GF-D8 (cell line): ENCODE measurements around the gene YIPF7.

Experiments
- DNase-seq: peaks from one replicate; lab custom pipeline; 2025; lab: John Stamatoyannopoulos, UW

YIPF7 gene

DNA sequence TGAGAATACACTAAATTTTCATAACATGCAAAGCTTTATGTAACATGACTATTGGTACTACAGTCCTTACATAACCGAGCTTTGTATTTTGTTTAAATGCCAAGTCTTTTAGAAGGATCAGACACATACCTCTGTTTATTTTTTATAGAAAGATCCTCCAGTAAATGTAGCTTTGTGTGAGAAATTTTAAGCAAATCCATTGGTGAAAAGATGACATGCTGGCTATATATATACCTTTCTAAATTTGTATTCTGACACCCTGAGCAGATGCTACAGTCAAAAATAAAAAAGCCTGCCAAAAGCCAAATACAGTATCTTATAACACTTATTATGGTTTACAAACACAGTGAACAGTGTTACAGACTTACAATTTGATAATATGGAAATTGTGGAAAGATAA is at the start of gene YIPF7:
Gene YIPF7 (minus strand): TSS at position 201 of the 400 bp plus-strand sequence. CDS start 1,525 bp downstream, outside the sequence.
- DNase-seq = no peak

DNA sequence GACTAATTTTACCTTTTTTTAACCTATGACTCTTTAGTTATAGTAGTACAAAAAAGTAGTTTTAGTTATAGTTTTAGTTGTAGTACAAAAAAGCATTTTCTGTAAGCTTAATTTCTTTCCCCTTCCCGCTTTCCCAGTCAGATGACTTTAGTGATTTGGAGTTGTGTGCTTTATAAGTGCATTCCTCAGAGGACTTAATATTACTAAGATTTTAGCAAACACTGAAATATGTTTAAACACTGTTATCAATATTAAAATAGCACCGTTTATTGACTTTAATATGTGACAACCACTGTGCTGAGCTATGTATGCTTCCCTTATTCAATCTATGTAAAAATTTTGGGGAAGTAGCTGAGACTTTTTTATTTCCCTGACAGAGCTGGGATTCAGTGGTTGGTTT is 49.6 kb upstream of the YIPF7 start:
- no peak for DNase-seq

DNA sequence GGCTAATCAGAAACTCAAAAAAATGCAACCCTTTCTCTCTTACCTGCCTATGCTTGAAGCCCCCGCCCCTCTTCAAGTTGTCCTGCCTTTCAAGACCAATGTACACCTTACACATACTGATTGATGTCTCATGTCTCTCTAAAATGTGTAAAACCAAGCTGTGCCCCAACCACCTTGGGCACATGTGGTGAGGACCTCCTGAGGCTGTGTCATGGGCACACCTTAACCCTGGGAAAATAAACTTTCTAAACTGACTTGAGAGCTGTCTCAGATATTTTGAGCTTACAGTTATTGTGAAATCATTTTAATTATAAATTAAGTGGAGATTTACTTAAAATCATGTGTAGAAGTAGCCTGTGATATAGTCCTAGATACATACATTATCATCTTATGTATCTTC is 49.0 kb upstream of the YIPF7 start:
- DNase-seq = no peak

DNA sequence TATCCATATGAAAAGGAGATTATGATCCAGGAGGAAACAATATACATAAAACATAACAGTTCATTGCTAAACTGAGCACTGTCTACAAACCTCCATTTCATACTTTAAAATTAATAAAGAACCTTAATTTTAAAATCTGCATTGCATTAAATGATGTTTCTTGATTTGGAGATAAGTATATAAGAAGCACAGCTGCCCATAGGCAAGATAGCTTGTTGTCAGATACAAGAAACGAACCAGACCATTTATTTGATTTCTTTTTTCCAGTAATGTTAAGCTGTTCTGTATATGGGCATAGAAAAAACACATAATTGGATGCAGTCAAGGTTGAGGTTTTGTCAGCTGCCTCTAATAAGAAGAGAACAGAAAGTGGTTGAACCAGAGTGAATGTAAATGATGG is 33.2 kb upstream of the YIPF7 start:
- DNase-seq = no peak

DNA sequence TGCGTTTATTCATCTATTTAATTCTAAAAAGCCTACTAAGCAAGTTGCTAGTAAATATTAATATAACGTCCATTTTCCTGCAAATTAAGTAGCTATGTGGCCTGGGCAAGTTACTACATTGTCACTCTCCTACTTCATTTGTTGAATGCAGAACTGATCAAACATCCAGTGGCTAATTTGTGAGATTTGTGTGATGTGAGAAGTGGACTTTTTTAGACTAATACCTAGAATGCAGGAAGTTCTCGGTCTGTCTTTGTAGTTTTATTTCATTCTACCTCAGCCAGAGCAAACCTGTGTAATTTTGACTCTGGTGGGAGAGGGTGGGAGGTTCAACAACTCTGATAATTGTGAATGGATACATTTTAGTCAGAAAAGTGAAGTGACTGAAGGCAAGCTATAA is 27.6 kb upstream of the YIPF7 start:
- no peak for DNase-seq

DNA sequence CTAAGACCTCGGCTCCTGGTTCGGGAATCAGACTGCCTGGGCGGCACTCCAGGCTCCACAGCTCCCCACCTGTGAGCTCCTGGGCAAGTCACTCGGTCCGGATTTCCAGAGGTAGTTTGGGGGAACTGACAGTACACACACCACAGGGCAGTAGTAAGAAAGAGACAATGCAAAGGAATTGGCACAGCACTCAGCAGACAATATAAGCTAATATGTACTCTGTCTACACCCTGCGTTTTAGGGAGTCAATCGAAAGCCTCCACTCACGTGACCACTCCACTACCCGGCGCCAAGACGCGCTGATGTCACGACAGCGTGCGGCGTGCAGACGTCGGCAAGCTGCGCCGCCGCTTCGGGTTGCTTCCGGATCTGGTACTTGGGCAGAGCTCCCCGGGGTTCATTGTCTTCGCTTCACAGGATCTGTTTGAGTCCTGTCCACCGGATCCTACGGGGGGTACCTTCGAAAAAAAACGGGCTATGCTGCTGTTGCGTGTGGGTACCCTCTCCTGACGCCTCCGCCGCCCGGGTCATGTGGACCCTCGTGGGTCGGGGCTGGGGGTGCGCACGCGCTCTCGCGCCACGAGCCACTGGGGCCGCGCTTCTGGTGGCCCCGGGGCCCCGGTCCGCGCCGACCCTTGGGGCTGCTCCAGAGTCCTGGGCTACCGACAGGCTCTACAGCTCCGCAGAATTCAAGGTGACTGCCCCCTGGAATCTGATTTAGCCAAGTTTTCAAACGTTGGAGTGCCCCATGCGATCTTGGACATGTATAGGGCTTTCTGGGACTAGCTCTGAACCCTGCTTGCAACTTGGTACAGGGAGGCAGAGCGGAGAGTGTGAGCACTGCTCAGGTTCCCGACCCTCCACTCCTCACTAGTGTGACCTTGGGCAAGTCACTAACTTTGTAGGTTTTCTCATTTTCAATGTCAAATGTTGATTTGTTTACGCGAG is 26.9 kb upstream of the YIPF7 start, which contains the start of gene GUF1:
Gene GUF1 (plus strand): TSS at position 327 of the 948 bp plus-strand sequence. CDS start 203 bp downstream, at position 530.
- DNase-seq = peak; percentile 67

DNA sequence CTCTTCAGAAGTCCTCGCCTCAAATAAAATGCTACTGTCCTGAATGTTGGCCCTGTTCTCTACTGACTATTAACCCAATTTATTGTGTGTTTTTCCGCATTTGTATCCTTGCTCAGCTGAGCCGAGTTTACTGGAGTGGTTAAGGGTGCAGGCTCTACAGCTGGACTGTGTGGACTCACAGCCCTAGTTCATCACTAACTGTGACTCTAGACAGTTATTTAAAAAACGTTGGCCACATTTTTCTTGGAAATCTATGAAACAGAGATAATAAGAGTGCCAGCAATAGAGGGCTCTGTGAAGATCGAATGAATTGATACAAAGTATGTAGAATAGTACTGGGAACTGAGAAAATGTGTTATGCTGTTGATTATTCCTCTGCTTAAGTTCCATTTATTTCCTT is 23.9 kb upstream of the YIPF7 start:
- DNase-seq = no peak

DNA sequence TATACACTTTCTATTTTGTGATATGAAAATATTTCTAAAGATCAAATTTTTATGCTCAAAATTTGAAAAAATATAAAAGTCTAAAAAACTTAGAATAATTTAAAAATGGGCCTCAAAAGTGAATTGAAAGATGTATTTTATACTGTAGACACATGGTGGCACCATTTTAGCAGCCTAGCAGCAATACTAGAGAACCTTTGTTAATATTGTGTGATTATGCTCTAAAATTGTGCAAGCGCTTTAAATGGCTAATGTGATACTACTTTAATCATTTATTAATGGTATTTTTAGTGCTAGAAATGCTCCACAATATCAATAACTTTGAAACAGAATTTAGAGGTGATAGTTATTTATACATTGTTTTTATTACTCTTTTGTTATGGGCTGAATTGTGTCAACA is 23.0 kb upstream of the YIPF7 start:
- no peak for DNase-seq

DNA sequence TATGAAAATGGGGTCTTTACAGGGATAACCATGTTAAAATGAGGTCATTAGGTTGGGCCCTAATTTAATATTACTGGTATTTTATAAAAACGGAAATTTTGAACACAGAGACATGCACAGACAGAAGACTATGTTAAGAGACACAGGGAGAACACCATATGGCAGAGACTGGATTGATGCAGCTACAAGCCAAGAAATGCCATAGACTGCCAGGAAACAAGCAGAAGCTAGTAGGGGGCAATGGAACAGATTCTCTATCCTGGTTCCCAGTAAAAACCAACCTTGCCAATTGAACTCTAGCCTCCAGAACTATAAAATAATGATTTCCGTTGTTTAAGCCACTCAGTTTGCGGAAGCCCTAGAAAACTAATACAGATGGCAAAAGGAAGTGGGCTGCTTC is 20.2 kb upstream of the YIPF7 start:
- DNase-seq = no peak

DNA sequence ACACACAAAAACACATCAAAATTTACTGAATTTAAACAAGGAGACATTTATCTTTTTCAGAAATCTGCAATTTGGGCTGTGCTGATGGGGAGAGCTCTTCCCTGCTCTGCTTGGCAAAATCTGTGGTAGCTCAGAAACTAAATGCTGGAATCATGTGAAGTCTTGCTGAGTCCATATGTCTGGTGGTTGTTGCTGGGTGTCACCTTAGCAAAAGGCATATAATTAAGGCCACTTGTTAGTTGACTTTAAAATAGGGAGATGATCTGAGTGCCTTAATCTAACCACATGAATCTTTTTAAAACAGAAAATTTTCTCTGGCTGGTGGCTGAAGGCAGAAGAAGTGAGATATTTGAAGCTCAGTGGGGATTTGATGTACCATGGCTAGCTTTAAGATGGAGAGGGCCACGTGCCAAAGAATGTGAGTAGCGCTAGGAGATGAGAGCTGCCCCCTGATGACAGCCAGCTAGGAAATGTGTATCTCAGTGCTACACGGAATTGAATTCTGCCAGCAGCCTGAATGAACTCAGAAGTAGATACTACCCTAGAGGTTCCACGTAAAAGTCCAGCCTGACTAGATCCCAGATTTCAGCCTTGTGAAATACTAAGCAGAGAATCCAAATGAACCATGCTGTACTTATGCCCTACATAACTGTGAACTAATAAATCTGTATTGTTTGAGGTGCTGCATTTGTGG is 19.2 kb upstream of the YIPF7 start:
- DNase-seq = no peak

DNA sequence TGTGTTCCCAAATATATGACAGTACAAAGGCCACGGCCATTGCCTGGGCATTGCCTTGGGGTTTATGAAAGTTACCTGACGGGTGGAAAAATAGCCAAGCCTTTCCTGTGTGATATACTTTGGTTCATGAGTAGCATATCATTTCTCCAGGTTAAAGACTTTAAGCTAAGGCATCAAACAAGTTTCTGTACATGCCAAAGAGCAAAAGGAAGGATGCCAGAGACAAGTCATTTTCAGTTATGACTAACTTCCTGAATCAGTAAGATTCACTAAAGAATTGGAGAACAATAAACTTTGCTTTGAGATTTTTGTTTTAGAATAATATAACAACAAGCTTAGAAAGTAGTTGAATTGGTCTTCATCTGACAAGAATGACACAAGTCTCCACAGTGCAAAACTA is 17.1 kb upstream of the YIPF7 start:
- DNase-seq = no peak

DNA sequence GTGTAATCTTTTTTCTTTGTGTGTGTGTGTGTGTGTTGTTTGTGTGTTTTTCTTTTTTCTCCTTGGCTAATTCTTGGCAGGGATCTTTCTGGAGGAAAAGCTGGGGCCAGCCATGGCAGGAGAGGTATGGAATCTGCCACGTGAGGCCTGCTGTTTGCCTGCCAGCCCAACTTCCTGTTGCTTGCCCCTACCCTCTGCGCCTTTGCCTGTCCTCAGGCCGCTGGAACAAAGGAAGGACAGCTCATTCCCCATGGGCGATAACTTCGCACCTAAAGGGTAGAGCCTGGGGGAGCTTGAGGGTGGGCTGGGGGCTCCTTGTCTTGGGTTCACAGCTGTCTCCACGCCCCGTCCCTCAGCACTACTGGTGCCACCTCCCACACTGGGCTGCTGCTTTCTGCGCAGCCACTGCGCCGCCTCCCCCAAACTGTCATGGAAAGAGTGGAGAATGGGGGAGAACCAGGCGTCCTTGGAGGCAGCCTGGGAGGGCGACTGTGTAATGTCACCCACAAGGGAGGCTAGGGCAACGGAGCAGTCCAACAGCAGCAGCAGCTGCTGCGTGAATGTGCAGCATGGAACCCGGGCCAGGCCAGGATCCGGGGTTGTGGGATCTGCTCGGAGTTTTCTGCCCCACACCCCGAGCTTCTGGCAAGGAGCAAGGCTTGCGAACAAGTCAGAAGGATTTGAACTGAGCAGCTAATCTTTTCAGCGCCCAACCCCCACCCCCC is 12.3 kb upstream of the YIPF7 start:
- no peak for DNase-seq

DNA sequence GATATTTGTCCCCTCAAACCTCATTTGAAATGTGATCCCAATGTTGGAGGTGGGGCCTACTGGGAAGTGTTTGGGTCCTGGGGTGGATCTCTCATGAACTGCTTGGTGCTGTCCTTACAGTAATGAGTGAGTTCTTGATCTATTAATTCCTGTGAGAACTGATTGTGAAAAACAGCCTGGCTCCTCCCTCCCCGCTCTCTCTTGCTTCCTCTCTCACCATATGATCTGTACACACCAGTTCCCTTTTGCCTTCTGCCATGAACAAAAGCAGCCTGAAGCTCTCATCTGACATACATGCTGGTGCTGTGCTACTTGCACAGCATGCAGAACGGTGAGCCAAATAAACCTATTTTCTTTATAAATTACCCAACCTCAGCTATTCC is 11.2 kb upstream of the YIPF7 start:
- DNase-seq = no peak

DNA sequence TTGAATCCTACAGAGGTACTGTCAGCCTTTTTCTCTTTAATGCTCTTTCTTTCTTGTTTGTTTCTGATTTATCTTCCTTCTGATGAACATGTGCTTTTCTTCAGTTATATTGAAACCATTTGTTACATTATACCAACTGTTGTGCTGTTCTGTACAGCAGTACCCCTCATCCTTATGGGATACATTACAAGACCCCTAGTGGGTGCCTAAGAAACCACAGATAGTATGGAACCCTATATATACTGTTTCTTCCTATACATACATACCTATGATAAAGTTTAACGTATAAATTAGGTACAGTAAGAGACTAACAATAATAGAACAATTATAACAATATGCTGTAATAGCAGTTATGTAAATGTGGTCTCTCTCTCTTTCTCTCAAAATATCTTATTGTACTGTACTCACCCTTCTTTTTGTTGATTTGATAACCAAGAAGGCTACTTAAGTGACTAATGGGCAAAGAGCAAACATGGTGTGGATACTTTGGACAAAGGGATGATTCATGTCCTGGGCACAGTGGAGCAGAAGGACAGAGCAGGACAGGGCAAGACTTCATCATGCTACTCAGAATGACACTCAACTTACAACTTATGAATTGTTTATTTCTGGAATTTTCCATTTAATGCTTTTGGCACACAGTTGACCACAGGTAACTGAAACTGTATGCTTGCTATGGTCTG is 10.7 kb upstream of the YIPF7 start:
- no peak for DNase-seq

DNA sequence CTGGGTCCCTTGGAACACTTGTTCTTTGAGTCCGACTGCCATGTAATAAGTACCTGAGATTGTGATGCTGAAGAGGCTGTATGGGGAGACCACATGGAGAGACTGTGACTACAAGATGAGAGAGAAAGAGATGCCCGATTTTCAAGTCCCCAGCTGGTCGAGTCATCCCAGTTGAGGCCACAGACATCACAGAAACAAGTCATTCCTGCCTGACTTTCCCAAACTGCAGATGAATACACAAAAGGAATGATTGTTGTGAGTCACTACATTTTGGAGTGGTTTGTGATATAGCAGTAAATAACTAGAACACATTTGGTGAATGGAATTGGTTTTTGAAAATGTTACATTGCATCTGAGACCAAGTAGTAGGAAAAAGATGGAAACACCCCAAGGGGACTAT is 9.0 kb upstream of the YIPF7 start:
- DNase-seq = no peak

DNA sequence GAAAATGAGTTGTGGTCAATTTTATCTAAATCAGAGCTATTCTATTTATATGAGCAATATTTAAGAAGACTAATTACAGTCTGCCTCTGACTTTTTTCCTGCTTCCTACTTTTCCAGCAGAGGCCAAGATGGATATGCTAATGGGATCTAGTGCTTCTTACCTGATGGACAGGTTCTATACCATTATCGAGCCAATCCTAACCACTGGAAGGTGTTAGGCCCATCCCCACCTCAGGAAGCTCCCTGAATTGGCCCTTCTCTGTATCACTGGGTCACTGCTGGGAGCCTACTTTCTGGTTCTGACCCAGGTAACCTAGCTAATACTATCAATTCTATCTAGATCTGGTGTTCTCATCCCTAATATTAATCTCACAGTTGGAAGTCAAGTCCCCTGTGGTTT is 577 bp upstream of the YIPF7 start:
- DNase-seq = no peak

DNA sequence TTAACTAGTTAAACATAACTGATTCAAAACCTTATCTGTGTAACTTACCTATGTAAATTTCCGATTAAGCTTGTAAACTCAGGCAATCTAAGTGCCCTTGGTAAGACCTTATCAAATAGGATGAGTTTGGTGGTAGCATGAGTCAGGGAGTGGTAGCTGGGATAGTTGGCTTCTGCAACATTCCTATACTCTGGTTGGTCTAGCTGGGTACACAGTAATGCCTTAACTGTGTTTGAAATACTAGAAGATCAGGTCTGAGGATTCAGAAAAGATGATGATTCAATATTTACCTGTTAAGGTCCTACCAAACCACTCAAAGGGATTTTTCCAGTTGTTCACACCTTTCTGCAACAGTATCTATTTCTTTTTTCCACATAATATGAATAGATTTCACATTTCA is 5.3 kb downstream of the YIPF7 start:
- no peak for DNase-seq

DNA sequence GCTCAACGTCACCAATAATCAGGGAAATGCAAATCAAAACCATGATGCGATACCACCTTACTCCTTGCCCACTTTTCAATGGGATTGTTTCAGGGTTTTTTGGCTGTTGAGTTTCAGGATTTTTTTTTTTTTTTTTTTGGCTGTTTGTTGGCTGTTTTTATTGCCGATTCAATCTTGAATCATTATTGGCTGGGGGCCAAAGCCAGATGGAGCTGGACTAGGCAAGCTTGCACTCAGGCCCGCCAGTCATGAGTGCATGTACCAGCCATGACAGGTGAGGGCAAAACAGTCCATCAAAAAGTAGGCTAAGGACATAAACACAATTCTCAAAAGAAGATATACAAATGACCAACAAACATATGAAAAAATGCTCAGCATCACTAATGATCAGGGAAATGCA is 13.3 kb downstream of the YIPF7 start:
- no peak for DNase-seq

DNA sequence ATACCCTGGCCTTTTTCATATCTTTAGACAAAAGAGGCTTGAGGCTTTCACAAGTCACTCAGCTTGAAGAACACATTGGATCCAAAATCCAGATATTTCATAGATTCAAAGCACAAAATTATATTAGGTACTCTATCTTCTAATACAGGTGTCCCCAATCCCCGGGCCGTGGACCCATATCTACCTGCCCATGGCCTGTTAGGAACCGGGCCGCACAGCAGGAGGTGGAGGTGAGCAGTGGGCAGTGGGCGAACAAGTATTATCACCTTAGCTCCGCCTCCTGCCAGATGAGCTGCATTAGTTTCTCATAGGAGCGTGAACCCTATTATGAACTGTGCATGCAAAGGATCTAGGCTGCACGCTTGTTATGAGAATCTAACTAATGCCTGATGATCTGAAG is 18.7 kb downstream of the YIPF7 start:
- no peak for DNase-seq

DNA sequence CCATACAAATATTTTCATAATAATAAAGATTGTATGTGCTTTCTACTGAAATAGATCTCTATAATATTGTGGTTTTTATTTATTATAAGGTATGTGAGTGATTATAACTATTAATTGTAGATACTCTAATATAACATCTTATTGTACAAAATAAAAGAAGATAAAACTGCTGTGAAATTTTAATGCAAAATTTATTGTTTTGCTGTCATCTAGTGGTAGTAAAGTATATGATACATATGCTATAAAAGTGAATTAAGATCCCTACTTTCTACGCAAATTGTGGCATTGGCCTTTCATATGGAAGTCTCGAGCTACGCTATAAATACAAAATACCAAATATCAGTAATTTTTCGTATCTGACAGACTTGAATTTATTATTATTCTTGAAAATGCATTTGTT is 19.3 kb downstream of the YIPF7 start:
- no peak for DNase-seq

DNA sequence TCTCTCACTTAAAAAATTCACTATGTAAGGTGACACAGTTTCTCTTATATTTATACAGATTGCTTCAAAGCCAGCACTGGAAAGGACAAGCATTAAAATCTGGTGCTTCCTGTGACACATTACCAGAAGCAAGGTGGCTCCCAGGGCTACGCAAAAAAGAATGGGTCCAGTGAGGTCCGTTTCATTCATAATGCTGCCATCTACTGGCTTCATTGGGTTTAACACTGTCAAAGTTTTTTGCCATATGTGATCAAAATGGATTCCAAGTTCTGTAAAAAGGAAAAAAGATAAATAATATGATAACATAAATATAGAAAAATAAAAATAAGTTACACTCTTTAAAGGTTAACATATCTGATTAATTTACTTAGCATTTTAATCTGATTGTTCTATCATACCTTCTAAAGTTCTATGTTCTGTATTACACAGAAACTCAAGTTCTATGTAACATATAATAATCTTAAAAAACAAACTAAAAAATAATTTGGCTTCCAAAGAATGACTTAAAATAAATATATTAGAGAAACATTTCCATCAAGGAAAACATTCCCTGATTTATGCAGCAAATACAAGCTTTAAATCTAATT is 22.1 kb downstream of the YIPF7 start:
- no peak for DNase-seq

DNA sequence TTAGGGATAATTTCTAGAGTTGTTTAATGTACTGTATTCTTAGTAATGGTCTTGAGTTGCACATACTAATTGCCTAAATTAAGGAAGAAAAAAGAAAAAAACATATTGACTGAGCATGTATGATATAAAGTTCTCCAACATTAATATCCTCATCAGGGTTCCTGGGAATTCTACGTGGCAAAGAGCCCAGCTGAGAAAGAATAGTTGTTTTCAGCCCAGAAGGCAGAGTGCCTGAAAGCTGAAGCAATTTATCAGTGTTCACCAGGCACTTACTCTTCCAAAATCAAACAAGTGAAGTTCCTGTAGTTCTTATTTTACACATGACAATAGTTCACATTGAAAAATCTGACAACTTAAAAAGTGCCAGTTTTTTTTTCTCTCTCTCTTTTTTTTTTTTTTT is 27.7 kb downstream of the YIPF7 start:
- no peak for DNase-seq
